NCI-H774 (cell line): Measurements from ENCODE around the gene KRTAP20-3.

Experiments used
- DNase-seq: peaks from one replicate; lab custom pipeline; 2025; lab: John Stamatoyannopoulos, UW

The KRTAP20-3 gene

GRCh38 chr21:30684506-30684905 is 41.8 kb downstream of the KRTAP20-3 start:
- DNase-seq = no peak

- DNase-seq = no peak
Measured at GRCh38 chr21:30689822-30690221, 47.2 kb downstream of the KRTAP20-3 start.
